ENCODE results near the gene GNRH2.

DNA sequence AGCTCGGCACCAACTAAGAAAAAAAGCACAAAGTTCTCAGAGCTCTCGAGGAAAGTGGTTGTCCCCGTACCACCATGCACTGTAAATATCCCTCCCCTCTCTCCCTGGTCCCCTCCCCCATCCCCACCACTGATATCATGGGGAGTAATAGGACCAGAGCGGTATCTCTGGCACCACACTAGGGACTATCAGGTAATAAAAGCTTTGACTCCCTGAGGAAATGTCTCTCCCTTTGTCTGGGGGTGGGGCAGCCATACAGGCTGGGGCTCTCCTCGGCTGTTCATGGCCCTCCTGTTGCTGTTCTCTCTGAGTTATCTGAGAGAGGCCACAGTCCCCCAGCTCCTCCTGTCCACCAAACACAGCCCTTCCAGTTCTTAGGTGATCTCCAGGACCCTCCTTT, 5.0 kb upstream of the GNRH2 start:
- TF ChIP-seq CTCF (IDR thresholded peaks at IDR 0.05) (no peak), POLR2A (IDR thresholded peaks at IDR 0.05) (no peak)

All from testis (tissue), 2 donors.